Brain pericyte (primary cell): ENCODE measurements around the gene GPR183.

Source experiments
- DNase-seq: peaks from one replicate; pipeline ENCODE4 v3.0.0-alpha.2; 2012; ENCODE audit warnings: low read depth, low spot score

Gene GPR183

GRCh38 chr13:99311748-99312492, 4.7 kb upstream of the GPR183 start:
- DNase-seq: no peak

DNA sequence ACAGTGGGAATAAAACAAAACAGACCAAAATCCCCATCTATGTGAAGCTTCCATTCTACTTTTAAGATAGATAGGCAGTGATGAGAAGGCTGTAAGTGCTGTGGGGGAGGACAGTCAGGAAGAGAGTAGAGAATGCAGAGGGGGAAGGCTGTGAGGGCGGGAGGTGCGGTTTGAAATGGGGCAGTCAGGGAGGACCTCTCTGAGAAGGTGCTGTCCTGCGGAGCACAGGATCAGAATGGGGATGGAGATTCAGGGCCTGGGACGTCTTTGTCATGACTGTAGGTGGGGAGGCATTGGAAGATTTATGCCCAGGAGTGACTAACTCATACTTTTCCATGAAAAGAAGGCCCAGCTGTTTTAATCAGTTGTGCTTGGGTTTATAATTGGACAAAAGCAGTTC, 3.9 kb upstream of the GPR183 start:
- no peak for DNase-seq

- no peak for DNase-seq
Measured at GRCh38 chr13:99310382-99311031, 3.3 kb upstream of the GPR183 start.

GRCh38 chr13:99308471-99309087, 1.4 kb upstream of the GPR183 start:
- DNase-seq: no peak

DNA sequence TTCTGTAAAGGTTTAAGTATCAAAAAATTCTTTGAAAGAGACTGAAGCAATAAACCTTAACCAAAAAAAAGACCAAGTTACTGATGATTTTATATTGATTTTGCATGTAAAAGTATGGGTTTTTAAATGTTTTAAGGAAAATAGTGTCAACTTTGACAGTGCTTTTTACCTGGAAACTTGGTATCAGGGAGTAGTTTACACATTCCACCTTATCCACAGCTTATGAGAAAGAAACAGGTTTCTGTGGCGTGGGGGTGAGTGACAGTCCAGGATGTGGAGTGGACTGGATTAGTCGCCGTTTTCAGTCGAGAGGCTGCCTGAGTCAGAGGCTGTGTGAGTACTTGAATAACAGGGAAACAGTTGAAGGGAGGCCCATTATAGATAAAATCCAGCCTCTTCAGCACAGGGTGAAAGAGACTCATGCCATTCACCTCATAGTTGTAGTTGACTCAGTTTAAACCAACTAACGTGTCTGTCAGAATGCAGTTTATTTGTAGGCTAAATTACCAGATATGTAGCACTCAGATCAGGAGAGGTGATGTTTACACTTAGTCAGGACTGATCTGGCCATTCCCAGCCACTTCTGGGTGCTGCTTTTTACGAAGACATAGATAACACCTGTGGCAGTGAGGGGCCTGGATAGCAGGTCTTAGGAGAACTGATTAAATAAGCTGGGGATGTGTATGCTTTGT, 595 bp upstream of the GPR183 start:
- DNase-seq: no peak

GRCh38 chr13:99305566-99305965, 1.6 kb downstream of the GPR183 start:
- DNase-seq: no peak

DNA sequence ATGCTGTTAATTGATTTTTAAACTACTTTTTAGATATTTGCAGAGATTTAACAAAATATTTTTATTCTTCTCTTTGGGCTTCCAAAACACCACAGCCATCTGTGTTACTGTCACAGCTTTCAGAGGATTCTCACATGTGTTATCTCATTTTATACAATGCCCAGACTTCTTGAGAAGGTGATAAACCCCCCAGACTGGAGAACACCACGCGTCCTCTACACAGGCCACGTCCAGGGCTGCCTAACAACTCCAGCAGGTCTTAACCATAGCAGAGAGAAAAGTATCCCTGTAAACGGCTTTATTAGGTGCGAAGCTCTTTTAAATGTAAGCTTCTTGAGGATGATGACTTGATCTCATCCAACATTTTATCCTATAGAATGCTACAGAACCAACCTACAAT, 2.0 kb downstream of the GPR183 start:
- DNase-seq: no peak

DNA sequence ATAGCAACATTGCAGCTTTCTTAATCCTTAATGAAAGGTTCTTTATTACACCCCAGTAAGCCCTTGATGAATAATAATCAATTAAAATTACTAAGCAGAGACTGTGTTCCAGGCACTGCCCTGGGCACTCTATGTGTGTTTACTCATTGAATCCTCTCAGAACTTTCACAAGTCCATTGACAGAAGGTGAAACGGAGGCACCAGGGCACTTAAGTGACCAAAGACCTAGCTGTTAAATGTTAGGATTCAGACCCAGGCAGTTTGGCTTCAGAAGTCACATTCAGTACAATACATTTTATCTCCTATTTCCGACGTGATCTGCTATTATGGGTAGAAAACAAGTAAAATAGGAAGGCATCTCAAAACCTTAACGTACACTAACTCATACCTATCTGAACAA, 2.7 kb downstream of the GPR183 start:
- DNase-seq: no peak

DNA sequence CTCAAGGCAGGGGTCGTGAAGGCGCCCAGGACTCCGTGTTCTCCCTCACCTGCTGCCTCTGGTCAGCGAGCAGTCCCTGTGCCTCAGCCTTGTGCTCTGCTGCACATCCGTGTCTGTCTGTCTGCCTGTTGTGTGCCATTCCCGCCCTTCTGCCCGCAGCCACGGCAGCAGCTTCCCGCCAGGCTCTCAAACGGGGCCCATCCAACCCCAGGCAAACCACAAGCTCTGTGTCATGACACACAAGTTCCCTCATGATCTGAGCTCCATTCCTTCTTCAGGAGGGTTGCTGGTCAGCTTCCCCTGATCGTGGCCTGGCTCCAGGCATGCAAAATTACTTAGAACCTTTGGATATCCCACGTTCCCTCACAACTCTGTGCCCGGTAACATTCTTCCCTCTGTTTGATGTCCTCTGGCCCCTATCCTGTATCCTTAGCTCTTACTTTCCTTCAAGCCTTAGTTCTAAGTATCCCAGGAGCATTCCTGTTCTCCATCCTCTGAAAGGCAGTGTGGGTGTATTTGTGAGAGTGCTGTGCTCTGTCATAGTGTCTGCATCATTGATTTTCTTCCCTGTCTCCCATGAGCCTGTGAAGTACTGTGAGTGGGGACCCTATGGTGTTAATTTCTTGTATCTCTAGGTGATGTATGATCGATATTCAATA, 3.2 kb downstream of the GPR183 start:
- DNase-seq: no peak

DNA sequence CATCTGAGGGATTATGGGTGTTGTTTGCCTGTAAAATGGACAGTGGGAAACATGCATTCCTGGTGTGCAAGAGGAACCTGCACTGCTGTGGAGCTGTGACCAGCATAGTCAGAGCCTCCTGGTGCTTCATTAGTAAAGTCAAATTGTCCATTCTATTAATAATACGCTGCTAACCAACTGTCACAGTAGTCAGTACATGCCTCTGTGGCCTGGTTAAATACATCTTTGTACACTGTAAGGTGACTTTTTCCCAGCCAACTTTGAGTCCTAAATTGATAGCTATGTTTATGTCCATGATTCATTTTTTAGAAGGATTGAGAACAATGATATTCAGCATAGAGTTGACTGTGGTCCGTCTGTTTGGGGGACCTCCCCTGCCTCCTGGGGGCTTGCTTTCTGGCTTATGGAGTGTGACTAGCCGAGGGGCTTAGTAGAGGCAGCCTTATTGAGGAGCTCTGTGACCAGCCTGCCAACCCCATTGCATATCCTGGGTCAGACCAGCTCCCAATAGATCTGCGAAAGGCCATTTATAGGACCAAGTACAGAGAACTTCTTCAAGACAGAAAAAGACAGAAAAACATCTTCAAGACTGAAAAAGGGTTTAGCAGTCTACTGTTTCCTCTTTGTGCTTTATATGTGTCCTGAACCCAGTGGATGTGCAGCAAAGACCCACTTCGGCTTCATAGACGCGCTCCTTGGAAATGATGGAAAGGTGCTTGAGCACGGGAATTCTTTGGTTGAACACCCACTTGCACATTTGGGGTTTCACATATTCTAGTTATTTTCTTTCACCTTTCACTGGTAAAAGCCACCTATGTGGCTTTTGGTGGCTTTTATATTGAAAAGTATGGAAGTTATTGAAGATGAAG, 4.3 kb downstream of the GPR183 start:
- DNase-seq: no peak

DNA sequence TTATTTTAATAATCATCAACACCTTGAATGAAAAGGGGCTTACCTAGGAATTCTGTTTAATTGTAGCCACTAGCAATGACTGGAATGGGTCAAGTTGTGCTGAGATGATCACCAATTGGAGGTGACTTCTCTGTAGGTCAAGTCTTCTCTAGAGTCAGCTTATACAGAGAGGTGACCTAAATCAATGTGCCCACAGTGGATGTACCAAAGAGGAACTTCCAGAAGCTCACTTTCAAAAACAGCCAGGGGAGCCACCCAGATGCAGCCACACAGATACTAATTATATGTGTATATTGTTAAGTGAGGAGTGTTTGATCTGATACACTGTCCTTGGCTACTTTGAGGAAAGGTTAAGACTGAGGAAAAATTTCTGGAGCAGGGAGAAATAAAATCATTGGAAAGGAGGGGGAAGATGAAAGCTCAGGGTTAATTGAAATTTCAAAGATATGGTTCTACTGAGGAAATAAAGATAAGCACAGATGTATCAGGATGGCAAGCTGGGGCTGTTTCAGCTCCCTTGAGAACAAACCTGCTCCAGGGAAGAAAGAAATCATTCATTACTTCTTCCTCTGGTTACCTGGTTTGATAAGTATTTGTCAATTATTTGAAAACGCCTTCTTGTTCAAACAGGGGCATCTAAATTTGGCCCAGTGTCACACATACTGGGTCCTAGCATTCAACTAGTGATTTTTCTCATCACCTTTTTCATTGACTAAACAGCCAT, 5.1 kb downstream of the GPR183 start:
- DNase-seq: no peak

- no peak for DNase-seq
Measured at GRCh38 chr13:99301056-99301838, 6.0 kb downstream of the GPR183 start.

- DNase-seq: no peak
Measured at GRCh38 chr13:99299920-99300341, 7.3 kb downstream of the GPR183 start.

- no peak for DNase-seq
Measured at GRCh38 chr13:99299256-99299919, 7.8 kb downstream of the GPR183 start.

DNA sequence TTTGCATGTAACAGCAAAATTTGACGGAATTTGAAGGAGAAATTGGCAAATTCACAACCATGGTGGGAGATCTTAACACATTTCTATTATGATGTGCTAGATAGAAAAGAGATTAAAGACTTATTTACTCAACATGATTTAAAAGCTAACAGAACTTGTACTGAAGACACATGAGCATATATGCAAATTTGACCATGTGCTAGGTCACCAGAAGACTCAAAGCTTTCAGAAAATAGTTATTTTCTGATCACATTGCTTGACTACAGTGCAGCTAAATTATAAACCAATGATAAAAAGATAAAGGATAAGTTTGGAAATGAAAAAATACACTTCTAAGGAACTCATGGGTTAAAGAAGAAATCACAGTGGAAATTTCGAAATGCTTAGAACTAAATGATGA, 9.1 kb downstream of the GPR183 start:
- no peak for DNase-seq

- DNase-seq: no peak
Measured at GRCh38 chr13:99297331-99297730, 9.9 kb downstream of the GPR183 start.

DNA sequence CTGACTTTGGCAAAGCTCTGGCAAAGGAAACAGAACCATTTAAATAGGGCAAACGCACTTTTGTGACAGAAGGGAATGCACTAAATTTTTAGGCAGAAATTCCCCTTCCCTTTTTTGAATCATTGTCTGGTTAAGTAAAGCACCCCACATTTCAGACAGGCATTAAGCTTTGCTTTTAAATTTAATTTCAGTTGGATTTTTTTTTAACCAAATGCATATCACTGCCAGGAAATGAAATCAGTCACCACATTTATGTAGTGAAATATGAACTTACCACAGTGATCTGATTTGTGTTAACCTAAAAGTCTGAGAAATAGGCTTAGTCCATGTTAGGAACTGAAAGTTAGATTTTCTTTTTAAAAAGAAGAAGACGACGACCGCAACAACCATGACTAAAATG, 10.8 kb downstream of the GPR183 start:
- DNase-seq: no peak

DNA sequence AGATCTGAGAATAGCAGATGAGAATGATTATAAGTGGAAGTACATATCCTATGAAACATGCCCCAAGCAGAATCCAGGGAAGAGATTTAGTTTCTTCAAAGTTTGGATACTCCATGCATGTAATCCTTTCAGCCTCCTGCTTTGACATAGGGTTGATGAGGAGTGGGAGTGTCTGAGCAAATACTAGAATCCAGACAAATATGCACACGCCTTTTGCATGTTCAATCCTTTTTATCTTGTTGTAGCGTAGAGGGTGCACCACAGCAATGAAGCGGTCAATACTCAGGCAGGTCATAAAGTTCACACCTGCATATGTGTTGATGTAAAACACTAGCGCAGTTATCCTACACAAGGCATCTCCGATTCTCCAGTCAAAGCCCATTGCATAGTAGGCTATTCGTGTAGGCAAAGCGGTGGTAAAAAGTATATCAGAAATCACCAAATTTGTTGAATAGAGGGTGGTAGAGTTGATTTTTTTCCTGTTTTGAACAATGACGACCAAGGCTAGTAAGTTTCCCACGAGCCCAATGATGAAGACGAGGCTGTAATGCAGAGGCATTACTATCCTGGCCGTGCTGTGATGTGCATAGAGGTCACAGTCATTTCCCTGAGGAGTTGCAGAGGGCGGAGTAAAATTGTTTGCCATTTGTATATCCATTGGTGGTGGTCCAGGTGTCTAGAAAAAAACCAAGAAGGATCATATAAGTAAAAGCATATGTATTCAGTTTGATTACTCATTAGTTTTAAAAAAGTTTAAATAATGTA, 11.5 kb downstream of the GPR183 start:
- no peak for DNase-seq
